Stimulated activated CD8-positive, alpha-beta memory T cell treated with anti-CD3 and anti-CD28 coated beads, Interleukin-4, amount 100 ng/mL, for 24 hours (primary cell): ENCODE results near the gene DHRS3.

Source experiments
- DNase-seq: peaks from one replicate; pipeline ENCODE4 v3.0.0-alpha.2; 2020; ENCODE audit warnings: low read depth

DHRS3 gene

DNA sequence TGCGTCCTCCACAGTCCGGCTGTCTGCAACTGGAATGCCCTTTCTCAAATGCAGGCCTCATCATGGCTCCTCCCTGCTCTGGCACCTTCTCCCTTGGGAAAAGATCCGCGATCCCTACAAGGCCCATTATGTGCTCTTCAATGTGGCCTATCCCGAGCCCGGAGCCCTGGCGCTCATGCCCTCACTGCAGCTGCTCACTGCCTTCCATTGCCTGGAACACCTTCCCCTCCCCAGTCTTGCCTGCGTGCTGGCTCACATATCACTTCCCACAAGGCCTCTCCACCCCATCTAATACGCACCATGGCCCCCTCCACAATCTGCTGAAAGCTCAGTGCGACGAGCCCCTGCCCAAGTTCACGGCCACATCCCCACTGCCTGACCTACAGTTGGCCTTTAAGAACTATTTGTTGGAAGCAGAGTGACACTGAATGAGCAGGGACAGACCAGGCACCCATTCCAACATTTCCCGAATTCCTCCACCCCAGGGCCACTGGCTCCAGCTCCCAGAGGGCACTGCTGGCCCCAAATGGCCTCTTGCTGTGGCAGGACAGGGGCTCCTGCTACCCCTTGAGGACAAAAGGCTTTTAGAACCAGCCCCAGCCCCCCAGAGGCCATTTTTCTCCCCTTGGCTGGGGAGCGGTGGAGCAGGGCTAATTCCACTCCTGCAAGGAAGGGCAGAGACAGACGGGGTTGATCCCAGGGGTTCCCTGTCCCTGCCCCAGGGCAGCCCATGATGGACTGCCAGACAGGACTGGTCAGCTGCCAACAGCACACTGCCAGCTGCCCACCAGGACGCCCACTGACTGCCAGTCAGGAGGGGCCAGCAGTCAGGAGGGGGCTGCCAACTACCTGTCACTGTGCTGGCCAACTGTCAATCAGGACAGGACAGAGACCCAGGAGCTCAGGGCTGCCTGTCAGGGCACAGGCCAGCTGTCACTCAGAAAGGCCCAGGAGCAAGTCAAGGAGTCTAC is 64.8 kb downstream of the DHRS3 start:
- DNase-seq: no peak

DNA sequence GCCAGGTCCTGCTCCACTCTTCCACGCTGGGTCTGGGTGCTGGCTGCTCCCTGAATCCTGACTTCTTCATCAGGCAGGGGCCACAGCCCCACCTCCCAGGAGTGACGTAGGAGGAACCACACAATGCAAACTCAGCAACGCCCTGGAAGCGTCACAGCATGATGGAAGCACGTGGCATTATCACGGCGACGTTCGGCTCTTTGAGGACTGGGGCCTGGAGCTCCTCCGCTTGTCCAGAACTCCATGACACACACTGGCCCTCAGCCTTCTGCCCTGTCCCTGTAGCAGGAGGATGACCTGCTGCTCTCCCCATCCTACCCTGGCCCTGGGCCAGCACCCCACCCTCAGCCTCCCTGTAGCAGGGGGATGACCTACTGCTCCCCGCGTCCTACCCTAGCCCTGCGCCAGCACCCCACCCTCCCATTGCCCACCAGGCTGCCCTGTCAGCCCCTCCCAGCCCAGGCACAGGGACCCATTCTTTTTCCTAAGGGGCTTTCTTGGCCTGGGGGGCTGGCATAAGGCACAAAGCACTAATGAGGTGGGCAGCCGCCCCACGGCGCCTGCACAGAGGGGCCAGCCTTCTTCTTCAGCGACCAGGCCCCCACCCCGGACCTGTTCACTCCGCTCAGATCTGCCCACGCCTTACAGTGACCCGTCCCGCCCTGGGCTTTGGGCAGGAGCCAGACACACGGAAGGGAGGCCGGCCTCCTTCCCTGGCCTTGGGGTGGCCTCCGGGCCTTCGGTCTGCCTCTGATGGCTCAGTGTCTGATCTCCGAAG is 65.7 kb downstream of the DHRS3 start:
- DNase-seq: no peak

- no peak for DNase-seq
Measured at GRCh38 chr1:12551584-12551983, 66.4 kb downstream of the DHRS3 start.

DNA sequence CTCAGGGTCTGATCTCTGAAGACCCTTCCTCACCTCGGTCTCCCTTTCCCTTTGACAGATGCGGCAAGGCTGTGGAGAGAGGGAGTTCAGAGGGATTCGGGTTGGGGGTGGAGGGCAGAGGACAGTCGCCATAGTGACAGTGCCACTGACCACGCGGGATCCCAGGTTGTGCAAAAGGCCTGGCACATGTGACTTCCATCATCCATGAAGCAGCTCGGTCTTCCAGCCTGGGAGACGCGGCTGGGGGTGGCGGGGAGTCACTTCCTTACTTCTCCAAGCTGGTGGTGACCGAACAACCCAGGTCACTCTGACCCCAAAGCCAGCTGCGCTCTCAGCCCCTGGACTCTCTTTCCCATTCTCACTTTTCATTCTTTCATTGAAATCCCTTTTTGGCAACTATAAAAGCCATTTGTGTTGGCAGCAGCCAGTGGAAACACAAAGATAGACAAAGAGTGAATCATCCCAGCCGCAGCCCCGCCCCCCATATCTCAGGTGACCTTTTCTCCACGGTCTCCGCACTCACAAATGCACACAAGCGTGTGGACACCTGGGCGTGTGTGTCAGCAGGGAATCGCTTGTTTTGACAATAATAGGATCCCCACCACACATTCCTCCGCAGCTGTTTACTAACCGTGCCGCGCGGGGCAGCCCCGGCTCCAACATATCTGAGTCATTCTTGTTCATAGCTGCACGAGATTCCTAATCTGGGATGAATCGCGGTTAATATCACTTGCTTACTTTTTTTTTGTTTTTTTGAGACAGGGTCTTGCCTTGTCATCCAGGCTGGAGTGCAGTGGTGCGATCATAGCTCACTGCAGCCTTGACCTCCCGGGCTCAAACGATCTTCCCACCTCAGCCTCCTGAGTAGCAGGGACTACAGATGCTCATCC is 68.3 kb downstream of the DHRS3 start:
- DNase-seq: no peak

- no peak for DNase-seq
Measured at GRCh38 chr1:12548973-12549459, 69.0 kb downstream of the DHRS3 start.

DNA sequence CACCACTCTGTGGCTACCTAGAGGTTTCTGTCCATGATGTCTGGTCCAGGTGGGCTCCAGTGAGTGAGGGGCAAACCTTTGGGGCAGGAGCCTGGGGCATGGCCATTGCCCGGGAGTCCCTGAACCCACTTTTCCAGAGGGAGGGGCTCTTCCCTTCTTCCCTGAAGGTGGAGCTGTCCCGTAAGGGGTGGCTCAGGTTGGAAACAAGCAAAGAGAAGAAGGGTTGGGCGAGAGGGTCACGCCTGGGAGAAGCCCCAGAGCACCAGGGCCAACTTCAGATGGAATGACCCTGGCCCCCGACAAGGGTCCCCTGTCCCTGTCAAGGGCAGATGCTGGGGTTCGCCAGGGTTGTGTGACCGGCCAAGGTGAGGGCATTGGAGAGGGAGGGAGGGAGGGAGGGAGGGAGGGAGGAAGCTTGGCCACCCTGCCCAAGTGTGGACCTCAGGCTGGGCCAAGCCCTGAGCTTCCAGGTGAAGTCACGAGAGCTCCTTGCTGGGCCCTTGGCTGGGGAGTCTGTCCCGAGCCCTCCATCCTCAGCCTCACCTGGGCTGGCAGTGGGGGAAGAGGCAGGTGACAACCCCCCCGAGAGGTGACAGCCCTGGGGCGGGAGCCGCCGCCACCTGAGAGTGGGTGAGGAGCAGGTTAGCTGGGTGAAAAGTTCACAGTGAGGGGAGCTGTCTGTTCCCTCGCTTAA is 69.6 kb downstream of the DHRS3 start:
- DNase-seq: no peak

GRCh38 chr1:12547586-12548225 is 70.3 kb downstream of the DHRS3 start:
- DNase-seq: no peak

DNA sequence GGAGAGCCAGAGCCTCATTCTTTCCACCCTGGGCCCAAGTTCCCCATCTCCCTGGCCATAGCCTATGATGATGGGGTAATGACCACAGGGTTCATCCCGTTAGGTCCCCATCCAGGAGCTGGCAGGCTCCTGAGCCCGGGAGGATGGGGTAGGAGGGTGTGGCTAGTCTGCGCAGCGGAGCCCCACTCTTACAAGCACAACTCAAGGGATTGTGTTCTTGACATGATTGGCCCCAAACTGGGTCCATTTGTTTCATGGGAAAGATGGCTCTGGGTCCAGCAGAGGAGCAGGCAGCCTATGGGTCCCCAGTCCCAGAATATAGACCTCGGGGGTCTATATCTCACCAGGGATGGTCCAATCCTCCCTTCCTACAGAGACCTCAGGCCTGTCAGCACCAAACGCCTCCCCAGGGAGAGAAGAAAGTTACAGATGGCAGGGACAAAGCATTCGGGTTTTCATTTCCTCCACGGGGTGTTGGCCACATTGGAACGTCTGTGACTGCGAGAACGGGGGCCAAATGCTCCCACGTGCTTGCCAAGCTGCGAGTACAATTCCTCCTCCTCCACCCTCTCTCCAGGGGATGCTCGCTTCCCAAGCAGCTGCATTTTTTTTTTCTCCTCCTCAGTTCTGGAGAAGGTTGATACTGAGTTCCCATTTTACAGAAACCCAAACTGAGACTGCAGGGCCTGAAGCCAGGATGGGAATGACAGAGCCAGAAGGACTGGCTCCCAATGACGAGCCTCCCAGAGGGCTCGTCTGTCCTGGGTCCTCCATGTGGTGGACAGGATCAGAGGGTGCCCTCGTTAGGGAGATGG is 71.0 kb downstream of the DHRS3 start:
- no peak for DNase-seq

DNA sequence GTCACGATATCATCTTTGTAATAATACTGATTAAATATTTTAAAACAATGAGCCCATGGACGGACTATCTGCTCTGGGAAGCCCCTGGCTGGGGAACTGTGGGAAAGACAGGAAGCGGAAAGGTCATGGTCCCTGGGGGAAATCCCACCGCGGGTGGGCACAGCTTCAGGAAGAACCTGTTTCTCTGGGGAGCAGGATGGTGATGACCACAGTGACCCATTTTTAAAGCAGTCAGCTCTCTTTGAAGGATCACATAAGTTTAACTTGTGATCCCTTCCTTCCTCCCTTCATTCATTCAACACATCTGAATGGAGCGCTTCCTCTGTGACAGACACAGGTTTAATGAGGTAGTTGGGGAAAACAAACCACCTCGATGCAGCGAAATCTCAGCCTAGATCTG is 73.0 kb downstream of the DHRS3 start:
- no peak for DNase-seq

- DNase-seq: no peak
Measured at GRCh38 chr1:12544357-12544756, 73.7 kb downstream of the DHRS3 start.

DNA sequence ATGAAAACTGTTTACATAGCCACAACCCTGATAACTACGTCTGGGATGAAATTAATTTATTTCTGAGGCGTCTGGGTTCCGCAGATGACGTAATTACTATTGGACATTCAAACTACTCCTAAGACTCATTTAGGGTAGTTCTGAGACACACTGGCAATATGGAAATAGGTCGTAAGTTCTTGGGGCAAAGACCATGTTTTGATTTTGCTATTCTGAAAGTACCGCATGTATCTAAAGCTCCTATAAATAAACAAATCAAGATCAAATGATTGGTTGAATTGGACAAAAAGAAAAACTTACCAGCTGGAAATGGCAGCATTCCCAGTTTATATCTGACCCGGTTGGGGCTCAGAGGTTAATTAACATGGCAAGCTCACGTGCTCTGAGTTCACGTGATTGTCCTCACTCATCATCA is 74.3 kb downstream of the DHRS3 start:
- no peak for DNase-seq

GRCh38 chr1:12542616-12543592 is 75.1 kb downstream of the DHRS3 start:
- no peak for DNase-seq

GRCh38 chr1:12542138-12542465 is 75.9 kb downstream of the DHRS3 start:
- DNase-seq: no peak

- DNase-seq: no peak
Measured at GRCh38 chr1:12541274-12542137, 76.5 kb downstream of the DHRS3 start.

DNA sequence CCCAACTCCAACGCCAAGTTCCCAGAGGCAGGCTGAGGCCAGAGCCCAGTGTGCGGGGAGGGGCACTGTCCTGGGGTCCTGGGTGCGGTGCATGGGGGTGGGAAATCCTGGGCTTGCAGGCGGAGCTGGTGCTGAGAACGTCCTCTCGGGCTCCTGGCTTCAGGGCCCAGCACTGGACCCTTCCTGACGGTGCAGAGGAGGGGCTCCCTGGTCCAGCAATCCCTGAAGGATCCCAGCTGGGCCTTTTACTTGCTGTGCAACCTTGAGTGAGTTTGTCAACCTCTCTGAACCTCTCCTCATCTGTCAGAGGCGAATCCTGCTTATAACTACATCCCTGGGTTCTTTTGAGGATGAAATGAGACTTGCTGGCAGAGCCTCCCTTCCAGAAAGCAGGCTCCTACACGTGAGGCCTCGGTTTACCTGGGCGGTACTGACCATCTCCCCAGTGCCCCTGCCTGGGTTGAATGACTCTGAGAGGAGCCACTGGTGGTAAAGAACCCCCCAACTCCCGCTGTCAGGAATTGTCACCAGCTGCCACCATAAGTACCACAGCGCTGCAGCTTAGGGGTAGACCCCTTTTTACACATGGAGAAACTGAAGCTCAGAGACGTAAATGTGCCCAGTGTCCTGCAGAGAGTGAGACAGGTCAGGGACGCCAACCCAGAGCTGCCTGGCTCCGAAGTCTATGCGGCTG is 77.3 kb downstream of the DHRS3 start:
- no peak for DNase-seq

GRCh38 chr1:12539705-12540579 is 78.1 kb downstream of the DHRS3 start:
- no peak for DNase-seq
